ENCODE results near the gene SRRM5.
"Not testable (repeated sequence)": the region's sequence is repeated elsewhere in the genome, so short reads cannot be mapped to it uniquely, and the experiment has no call there.

The SRRM5 gene

DNA sequence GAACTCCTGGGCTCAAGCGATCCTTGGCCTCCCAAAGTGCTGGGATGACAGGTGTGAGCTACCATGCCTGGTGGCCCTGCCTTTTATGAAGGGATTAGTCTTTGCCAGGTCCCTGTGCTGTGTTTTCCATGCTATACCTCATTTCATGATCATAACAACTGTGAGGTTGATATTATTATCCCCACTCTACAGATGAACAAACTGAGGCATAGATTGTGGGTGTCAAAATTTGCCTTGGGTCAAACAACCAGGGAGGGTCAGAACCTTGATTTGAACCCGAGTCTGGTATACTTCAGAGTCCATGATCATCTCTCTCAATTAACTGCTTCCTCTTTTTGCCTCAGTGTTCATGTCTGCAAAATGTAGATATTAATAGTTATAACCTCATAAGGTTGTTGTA is 29.4 kb upstream of the SRRM5 start:
- FAIRE-seq = no peak
- DNase-seq (ENCODE audit: insufficient read length, low spot score) = no peak
- TF ChIP-seq, protein P1, sequence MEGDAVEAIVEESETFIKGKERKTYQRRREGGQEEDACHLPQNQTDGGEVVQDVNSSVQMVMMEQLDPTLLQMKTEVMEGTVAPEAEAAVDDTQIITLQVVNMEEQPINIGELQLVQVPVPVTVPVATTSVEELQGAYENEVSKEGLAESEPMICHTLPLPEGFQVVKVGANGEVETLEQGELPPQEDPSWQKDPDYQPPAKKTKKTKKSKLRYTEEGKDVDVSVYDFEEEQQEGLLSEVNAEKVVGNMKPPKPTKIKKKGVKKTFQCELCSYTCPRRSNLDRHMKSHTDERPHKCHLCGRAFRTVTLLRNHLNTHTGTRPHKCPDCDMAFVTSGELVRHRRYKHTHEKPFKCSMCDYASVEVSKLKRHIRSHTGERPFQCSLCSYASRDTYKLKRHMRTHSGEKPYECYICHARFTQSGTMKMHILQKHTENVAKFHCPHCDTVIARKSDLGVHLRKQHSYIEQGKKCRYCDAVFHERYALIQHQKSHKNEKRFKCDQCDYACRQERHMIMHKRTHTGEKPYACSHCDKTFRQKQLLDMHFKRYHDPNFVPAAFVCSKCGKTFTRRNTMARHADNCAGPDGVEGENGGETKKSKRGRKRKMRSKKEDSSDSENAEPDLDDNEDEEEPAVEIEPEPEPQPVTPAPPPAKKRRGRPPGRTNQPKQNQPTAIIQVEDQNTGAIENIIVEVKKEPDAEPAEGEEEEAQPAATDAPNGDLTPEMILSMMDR (IDR thresholded peaks at IDR 0.05; ENCODE audit: insufficient read depth, missing control alignments) = no peak

DNA sequence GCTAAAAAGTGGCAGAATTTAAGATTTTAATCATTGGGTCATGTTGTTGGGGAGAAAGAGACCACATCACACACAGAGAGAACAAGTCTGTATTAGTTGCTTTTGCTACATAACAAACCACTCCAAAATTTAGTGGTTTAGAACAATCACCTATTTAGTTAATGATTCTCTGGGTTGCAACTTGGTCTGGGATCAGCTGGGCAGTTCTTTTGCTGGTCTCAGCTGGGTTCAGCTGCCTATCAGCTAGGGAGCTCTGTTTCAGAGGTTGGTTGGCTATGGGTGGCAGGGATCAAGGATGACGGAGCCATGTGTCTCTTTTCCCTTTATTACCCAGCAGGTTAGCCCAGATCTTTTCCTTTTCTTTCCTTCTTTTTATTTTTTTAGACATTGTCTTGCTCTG is 27.4 kb upstream of the SRRM5 start:
- TF ChIP-seq, protein P1 (IDR thresholded peaks at IDR 0.05; ENCODE audit: insufficient read depth, missing control alignments) = no peak
- DNase-seq (ENCODE audit: insufficient read length, low spot score) (no peak), FAIRE-seq (no peak)

DNA sequence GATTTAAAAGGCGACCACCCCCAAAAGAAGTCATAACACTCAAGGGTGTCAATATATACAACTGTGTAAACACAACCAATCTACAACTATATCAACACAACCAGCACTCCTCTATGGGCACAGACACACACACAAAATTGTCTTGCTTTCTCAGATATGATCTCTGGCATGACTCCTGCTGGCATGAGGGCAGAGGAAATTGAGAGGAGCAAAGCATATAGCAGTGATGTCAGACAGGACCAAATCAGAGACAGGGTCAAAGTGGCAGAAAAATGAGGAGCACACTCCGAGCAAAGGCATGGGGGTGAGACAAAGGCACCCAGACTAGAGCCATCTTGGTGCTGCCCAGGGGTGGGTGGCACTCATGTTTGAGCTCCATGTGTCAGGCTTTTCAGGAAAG is 25.5 kb upstream of the SRRM5 start:
- FAIRE-seq = no peak
- no peak for DNase-seq (ENCODE audit: insufficient read length, low spot score)
- TF ChIP-seq, protein P1 (IDR thresholded peaks at IDR 0.05; ENCODE audit: insufficient read depth, missing control alignments) = no peak

DNA sequence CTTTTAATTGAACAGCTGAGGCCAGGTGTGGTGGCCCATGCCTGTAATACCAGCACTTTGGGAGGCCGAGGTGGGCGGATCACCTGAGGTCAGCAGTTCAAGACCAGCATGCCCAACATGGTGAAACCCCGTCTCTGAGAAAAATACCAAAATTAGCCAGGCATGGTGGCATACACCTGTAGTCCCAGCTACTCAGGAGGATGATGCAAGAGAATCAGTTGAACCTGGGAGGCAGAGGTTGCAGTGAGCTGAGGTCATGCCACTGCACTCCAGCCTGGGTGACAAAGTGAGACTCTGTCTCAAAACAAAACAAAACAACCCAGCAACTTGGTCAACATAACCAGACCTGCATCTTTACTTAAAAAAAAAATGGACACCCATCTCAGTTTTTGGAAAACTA is 24.9 kb upstream of the SRRM5 start:
- DNase-seq (ENCODE audit: insufficient read length, low spot score); FAIRE-seq: not testable (repeated sequence)

DNA sequence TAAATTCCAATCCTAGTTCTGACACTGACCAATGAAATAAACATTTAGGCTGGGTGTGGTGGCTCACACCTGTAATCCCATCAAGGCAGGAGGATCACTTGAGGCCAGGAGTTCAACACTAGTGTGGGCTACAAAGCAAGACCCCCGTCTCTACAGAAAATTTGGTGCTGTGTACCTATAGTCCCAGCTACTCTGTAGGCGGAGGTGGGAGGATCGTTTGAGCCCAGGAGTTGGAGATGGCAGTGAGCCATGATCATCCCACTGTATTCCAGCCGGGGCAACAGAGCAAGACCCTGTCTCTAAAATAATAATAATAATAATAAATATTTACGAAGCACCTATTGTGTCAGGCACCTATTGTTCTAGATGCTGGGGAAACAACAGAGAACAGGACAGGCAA is 22.6 kb upstream of the SRRM5 start:
- FAIRE-seq = no peak
- DNase-seq (ENCODE audit: insufficient read length, low spot score) = no peak
- TF ChIP-seq, protein P1 (IDR thresholded peaks at IDR 0.05; ENCODE audit: insufficient read depth, missing control alignments) = no peak

DNA sequence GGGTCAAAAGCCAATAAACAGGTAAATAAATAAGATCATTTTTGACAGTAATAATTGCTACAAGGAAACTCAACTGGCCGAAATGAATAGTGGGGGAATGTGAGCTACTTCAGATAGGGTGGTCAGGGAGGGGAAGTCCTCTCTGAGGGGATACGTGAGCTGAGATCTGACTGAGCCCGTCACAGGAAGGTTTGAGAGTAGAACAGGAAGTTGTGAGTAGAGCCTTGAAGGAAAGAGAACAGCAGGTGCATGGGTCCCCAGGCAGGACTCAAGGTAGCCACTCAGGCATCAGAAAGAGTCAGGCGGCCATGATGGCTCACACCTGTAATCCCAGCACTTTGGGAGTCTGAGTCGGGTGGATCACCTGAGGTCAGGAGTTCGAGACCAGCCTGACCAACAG is 22.2 kb upstream of the SRRM5 start:
- DNase-seq (ENCODE audit: insufficient read length, low spot score) = no peak
- TF ChIP-seq, protein P1 (IDR thresholded peaks at IDR 0.05; ENCODE audit: insufficient read depth, missing control alignments) = no peak
- FAIRE-seq = no peak

DNA sequence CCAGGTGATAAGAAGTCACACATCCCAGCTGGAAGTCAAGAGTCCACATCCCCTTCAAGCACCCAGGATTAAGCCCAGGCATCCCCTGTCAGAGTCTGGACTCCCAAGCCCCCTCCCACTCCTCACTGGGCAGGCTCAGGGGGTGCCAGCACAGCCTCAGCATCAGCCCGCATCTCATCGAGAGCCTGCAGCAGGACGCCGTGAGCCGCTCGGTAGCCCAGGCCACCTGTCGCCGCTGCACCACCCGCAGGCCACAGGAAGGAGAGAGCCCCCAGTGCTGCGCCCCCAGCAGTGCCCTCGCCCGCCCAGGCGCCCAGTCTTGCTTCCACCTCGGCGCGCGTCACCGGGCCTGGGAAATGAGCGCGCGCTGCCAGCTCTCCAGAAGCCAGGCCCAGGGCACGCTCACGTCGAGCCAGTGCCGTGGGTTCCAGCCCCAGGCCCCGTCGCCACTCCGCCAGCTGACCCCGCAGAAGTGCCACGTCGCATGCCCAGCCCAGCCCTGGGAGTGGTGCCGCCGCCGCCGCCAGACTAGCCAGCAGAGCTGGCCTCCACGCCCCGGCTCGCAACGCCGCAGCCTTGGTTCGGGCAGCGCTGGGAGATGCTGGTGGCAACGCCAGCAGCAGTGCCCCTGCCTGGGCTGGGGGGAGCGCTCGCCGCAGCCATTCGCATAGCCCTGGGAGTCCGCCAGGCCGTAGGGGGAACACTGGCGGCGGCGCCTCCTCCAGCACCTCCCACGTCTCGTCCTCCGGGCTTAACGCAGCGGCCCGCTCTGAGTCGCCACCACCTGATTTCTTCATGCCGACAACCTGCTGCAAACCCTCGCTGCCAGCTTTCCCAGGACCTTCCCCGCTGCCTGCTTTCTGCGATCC is 19.8 kb upstream of the SRRM5 start:
- no peak for DNase-seq (ENCODE audit: insufficient read length, low spot score)
- TF ChIP-seq, protein P1 (IDR thresholded peaks at IDR 0.05; ENCODE audit: insufficient read depth, missing control alignments) = no peak
- FAIRE-seq = no peak

Data from D721Med (cell line).